ENCODE data around the gene OBSL1. TPM values are rescaled to one million over a fixed set of nuclear protein-coding genes. Genes with fewer than 3 reads are reported as not detected.

The OBSL1 gene
- total and polyA plus RNA-seq, 2 experiments from 2014 or later: 13.8 to 68.7 TPM

GRCh38 chr2:219570194-219570923, 980 bp downstream of the OBSL1 start:
- H3F3A ChIP-seq (ENCODE audit: insufficient read depth): no peaks in the 10 kb centered on the region
- in situ Hi-C loops (cut with MboI): no loop called here
- peaks cover 6% of the 10 kb centered on the region; the same call in 1 of the 2 replicates for H3K4me1 ChIP-seq (ENCODE audit: insufficient read depth)
- H3K4me2 ChIP-seq (ENCODE audit: unreplicated experiment): peak overlapping the region; percentile 76
- H3K9ac ChIP-seq: peak overlapping the region; percentile 82
- TF ChIP-seq EZH2phosphoT487 (IDR thresholded peaks at IDR 0.05; ENCODE audit: insufficient read depth, low read depth) (no peak), EZH2 (IDR thresholded peaks at IDR 0.05; ENCODE audit: insufficient read depth, poor library complexity, severe bottlenecking) (no peak)
- no peaks in the 10 kb centered on the region for H3K9me3 ChIP-seq (ENCODE audit: low read depth)
- H3K27me3 ChIP-seq (replicated peaks; ENCODE audit: insufficient read depth): no peaks in the 10 kb centered on the region
- no peaks in the 10 kb centered on the region for H3K9me2 ChIP-seq (ENCODE audit: insufficient read depth)
- 0 out of 2 replicates have a peak overlapping the region, but pooled peaks have one; percentile 23 for H3K27ac ChIP-seq
- H2AFZ ChIP-seq: peak overlapping the region; percentile 80
- 7 to 11% methylated on average over 66 to 85 of the region's 95 CpGs for WGBS, 2 experiments (ENCODE audit: low coverage in 1 of 2, low lambda C conversion rate in 2 of 2, missing lambda C conversion rate in 2 of 2)
- H4K20me1 ChIP-seq (ENCODE audit: insufficient read depth): no peaks in the 10 kb centered on the region
- DNase-seq: peak; percentile 73
- H3K79me2 ChIP-seq (ENCODE audit: insufficient read depth): peaks cover 15% of the 10 kb centered on the region; the same call in 1 of the 2 replicates
- no peaks in the 10 kb centered on the region for H3K36me3 ChIP-seq (ENCODE audit: low read depth)
- peak overlapping the region; percentile 79 for H3K4me3 ChIP-seq

- Histone ChIP-seq H3K36me3 (ENCODE audit: low read depth) (no peaks in the 10 kb centered on the region), H3K4me2 (ENCODE audit: unreplicated experiment) (peak overlapping the region; percentile 76), H3K9me3 (ENCODE audit: low read depth) (no peaks in the 10 kb centered on the region), H2AFZ (no peak overlapping the region), H3K9ac (0 out of 2 replicates have a peak overlapping the region, but pooled peaks have one; percentile 82), H3K79me2 (ENCODE audit: insufficient read depth) (peaks cover 15% of the 10 kb centered on the region; the same call in 1 of the 2 replicates), H3K4me1 (ENCODE audit: insufficient read depth) (peaks cover 6% of the 10 kb centered on the region; the same call in 1 of the 2 replicates), H4K20me1 (ENCODE audit: insufficient read depth) (no peaks in the 10 kb centered on the region), H3K27ac (no peak overlapping the region), H3F3A (ENCODE audit: insufficient read depth) (no peaks in the 10 kb centered on the region), H3K4me3 (peak overlapping the region; percentile 79), H3K9me2 (ENCODE audit: insufficient read depth) (no peaks in the 10 kb centered on the region), H3K27me3 (replicated peaks; ENCODE audit: insufficient read depth) (no peaks in the 10 kb centered on the region)
- DNase-seq: no peak
- no peak for TF ChIP-seq EZH2phosphoT487 (IDR thresholded peaks at IDR 0.05; ENCODE audit: insufficient read depth, low read depth)
- no peak for TF ChIP-seq EZH2 (IDR thresholded peaks at IDR 0.05; ENCODE audit: insufficient read depth, poor library complexity, severe bottlenecking)
- WGBS, 2 experiments (ENCODE audit: low coverage in 1 of 2, low lambda C conversion rate in 2 of 2, missing lambda C conversion rate in 2 of 2): 95 to 96% methylated on average over 6 of the region's 6 CpGs
- in situ Hi-C loops (cut with MboI): no loop called here
Observed at GRCh38 chr2:219569635-219570034, 1.7 kb downstream of the OBSL1 start.

GRCh38 chr2:219569041-219569440, 2.3 kb downstream of the OBSL1 start:
- Histone ChIP-seq H3K4me3 (no peak overlapping the region), H3K4me1 (ENCODE audit: insufficient read depth) (peaks cover 6% of the 10 kb centered on the region; the same call in 1 of the 2 replicates), H3K9me3 (ENCODE audit: low read depth) (no peaks in the 10 kb centered on the region), H3K9me2 (ENCODE audit: insufficient read depth) (no peaks in the 10 kb centered on the region), H2AFZ (no peak overlapping the region), H3K27me3 (replicated peaks; ENCODE audit: insufficient read depth) (no peaks in the 10 kb centered on the region), H3K4me2 (ENCODE audit: unreplicated experiment) (no peak overlapping the region), H3K27ac (no peak overlapping the region), H3K79me2 (ENCODE audit: insufficient read depth) (peaks cover 15% of the 10 kb centered on the region; the same call in 1 of the 2 replicates), H3K36me3 (ENCODE audit: low read depth) (no peaks in the 10 kb centered on the region), H3F3A (ENCODE audit: insufficient read depth) (no peaks in the 10 kb centered on the region), H4K20me1 (ENCODE audit: insufficient read depth) (no peaks in the 10 kb centered on the region), H3K9ac (no peak overlapping the region)
- TF ChIP-seq EZH2phosphoT487 (IDR thresholded peaks at IDR 0.05; ENCODE audit: insufficient read depth, low read depth) (no peak), EZH2 (IDR thresholded peaks at IDR 0.05; ENCODE audit: insufficient read depth, poor library complexity, severe bottlenecking) (no peak)
- in situ Hi-C loops (cut with MboI): no loop called here
- WGBS, 2 experiments (ENCODE audit: low coverage in 1 of 2, low lambda C conversion rate in 2 of 2, missing lambda C conversion rate in 2 of 2): 91 to 95% methylated on average over 6 of the region's 6 CpGs
- no peak for DNase-seq

GRCh38 chr2:219567791-219568361, 3.5 kb downstream of the OBSL1 start:
- no peaks in the 10 kb centered on the region for H3K9me3 ChIP-seq (ENCODE audit: low read depth)
- no peaks in the 10 kb centered on the region for H3K36me3 ChIP-seq (ENCODE audit: low read depth)
- H3K27ac ChIP-seq: no peak overlapping the region
- H3K27me3 ChIP-seq (replicated peaks; ENCODE audit: insufficient read depth): no peaks in the 10 kb centered on the region
- H3K9me2 ChIP-seq (ENCODE audit: insufficient read depth): no peaks in the 10 kb centered on the region
- no peak overlapping the region for H3K4me2 ChIP-seq (ENCODE audit: unreplicated experiment)
- WGBS, 2 experiments (ENCODE audit: low coverage in 1 of 2, low lambda C conversion rate in 2 of 2, missing lambda C conversion rate in 2 of 2): 92 to 96% methylated on average over 27 to 35 of the region's 35 CpGs
- H3F3A ChIP-seq (ENCODE audit: insufficient read depth): no peaks in the 10 kb centered on the region
- no peak overlapping the region for H3K4me3 ChIP-seq
- TF ChIP-seq EZH2phosphoT487 (IDR thresholded peaks at IDR 0.05; ENCODE audit: insufficient read depth, low read depth) (no peak), EZH2 (IDR thresholded peaks at IDR 0.05; ENCODE audit: insufficient read depth, poor library complexity, severe bottlenecking) (no peak)
- DNase-seq: no peak
- H3K79me2 ChIP-seq (ENCODE audit: insufficient read depth): peaks cover 15% of the 10 kb centered on the region; the same call in 1 of the 2 replicates
- in situ Hi-C loops (cut with MboI): no loop called here
- H3K9ac ChIP-seq: no peak overlapping the region
- H4K20me1 ChIP-seq (ENCODE audit: insufficient read depth): no peaks in the 10 kb centered on the region
- no peak overlapping the region for H2AFZ ChIP-seq
- peaks cover 6% of the 10 kb centered on the region; the same call in 1 of the 2 replicates for H3K4me1 ChIP-seq (ENCODE audit: insufficient read depth)

Data from GM23248 (cell line).